DMS114 treated with DMSO at 0.1 percent for 48 hours (cell line): Measurements from ENCODE around the gene PEAK1.

Source experiments
- DNase-seq: peaks from one replicate; lab custom pipeline; 2025; ENCODE audit not compliant: unreplicated experiment; lab: John Stamatoyannopoulos, UW

PEAK1 gene

DNA sequence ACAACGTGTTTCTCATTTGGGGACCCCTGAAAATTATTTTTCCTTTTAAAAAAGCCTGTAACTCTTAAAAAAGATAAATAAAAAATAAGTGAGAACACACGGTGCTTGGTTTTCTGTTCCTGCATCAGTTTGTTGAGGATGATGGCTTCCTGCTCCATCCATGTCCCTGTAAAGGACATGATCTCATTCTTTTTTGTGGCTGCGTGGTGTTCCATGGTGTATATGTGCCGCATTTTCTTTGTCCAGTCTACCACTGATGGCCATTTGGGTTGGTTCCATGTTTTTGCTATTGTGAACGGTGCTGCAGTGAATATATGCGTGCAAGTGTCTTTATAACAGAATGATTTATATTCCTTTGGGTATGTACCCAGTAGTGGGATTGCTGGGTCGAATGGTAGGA is 351.3 kb downstream of the PEAK1 start:
- DNase-seq: no peak

DNA sequence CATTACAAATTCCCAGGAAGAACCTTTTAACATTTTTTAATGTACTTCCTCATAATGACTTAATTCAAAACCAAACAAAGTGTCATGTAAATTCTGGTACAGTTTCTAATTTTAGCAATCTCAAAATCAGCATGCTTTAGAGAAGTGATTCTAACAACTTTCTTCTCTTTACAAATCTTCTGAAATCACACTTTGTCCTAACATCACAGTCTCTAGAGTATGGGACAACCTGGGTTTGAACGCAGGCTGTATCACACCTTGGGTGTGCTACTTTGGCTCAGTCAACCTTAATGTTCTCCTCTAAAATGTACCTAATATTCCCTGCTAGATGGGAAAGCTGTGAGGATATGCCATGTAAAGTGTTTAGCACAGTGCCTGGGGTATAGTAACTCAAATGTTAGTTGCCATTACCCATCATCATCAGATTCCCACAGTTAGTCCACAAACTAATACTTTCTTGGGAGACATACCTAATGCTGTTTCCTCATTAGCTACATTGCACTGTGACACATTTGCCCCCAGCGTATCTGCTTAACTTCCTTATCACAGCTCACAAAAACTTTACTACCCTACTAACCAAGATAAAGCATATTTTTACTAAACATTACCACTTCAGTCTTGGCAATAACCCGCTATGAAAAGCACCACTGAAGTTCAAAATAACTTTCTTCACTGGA is 352.1 kb downstream of the PEAK1 start:
- no peak for DNase-seq

DNA sequence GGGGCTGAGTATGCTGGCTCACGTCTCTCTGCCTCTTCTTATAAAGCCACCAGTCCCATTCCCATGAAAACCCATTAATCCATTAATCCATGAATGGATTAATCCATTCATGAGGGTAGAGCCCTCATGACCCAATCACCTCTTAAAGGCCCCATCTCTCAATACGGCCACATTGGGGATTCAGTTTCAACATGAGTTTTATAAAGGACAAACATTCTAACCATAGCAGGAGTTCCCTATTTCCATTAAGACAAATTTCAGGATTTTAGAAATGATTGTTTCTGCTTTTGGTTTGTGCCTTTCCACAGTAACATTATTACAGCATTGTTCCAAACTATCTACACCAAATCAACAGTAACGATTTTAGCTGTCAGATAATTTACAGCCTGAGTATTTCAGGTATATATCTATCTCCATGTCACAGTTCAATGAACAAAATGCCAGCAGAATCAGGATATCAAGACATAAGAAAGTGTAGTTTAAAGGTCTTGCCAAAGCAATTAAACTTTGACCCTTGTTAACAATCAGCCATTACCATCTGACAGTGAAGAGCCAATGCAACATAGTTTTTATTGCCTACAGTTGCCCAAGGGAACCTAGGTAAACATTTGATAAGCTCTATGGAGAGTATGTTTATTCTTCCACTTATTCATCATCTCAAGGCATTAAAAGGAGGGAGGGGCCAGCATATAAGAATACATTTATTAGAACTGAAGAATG is 352.8 kb downstream of the PEAK1 start:
- no peak for DNase-seq

DNA sequence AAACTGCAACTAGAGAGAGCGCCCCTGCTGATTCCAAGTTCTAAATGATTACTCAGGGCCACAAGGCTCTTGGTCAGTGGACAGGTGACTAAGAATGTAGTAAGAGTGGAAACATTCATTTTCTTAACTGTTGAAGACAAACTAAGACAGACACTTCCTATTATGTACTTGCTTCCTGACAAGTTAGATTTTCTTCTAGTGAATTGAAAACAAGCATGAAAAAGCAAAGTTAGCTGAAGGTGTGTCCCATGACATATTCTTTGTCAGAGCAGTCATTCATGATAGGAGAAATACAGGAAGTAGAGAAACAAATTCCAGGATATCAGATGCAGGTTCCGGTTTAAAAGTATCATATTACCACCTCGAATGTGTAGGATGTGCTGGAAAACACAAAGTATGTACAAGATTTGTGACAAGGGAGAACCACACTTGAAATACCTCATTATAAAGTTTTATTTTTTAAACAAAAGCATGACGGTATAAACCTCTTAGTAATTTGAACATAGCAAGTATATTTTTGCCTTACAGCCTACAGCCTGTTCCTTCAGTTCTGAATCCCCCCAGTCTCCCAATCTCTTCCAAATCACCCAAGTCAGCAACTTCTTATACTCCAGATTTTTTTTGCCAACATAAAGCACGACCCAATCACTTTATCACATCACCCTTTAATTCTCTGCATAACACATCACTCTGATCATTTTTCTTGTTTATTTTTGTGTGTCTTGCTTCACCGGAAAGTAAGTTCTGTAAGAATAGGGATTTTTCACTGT is 355.2 kb downstream of the PEAK1 start:
- DNase-seq: no peak

DNA sequence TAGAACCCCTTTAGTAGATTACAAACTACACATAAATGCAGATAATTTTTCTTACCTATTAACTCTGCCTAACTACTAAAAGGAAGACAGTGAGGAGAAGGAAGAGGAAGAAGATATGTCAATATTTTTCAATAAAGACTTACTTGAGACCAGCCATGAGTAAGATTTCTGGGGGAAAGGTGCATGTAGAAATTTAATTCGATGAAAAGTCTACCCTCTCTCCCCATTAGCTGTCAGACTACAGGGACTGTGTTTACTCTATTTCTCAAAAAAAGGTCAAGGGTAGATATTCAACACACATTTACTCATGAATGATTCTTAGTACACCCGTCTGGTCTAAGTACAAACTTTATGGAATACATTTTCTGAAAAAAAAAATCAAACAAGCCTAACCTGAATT is 355.8 kb downstream of the PEAK1 start:
- no peak for DNase-seq

DNA sequence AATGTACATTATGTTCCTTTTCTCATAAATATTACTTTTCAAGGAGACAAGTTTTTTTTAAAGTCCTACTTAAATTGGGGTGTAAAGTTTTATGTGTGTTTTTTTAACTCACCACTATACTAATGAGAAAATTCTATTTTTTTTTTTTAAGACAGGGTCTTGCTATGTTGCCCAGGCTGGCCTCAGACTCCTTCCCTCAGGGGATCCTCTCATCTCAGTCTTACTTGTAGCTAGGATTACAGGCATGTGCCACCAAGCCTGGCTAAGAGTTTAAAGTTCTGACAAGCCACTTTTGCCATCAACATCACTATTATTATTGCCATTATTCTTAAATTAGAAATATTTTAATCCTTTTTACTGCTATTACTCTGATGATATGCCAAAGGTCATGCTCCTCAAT is 356.7 kb downstream of the PEAK1 start:
- DNase-seq: no peak

DNA sequence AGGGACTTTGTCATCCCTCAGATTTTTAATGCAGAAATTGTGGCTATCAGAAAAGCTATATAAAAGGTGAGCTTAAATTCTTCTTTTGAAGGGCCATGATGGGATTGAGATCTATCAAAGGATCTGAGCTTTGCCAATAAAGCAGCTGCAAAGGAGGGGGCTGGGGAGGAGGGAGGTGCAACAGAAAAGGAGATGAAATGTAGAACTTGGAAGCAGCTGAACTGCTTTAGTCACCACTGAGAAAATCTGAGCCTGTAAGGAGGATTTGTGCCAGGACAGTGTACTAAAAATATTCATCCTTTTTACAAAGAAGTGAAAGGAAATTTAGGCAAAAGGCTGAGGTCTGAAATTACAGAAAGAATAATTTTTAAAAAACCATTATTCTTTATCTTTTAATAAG is 359.4 kb downstream of the PEAK1 start:
- DNase-seq: no peak

DNA sequence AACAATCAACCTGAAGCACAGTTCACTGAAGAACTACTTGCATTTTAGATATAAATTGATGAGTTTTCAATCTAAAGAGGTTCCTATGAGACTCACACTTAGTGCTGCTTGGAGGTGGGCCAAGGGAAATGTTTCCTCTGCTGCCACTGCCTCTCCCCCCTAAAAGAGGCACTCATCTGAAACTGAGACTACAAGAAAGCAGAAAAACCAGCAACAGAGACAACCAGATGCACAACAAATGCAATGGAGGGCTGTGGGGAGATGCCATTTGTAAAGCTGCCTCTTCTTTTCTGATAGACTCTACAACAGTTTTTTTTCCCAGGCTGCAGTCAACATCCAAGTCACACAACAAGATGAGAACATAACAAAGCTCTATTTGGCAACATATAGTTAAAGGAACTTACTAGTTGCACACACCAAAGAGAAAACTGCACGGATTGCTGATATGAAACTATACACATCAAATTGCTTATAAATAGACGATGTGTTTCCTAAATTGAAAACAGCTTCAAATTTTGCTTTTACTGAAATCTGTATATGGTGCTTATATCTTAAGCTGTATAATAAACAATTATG is 360.0 kb downstream of the PEAK1 start:
- no peak for DNase-seq

DNA sequence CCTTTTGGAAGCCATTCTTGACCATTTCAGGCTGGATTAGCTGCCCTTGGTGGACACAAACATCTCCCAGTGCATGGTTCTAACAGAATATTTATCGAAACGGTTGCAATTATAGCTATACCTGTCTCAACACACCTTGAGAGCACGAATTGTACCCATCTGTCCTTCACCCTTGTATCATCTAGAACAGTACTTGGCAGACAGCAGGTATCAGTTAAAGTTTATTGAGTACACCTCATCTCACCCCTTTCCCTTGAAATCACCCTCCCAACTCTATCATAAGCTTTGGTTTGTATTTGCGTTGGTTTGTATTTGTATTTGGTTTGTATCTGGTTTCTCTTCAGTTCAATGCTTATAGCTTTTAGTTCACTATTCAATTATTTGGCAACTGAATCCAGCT is 361.4 kb downstream of the PEAK1 start:
- DNase-seq: no peak

DNA sequence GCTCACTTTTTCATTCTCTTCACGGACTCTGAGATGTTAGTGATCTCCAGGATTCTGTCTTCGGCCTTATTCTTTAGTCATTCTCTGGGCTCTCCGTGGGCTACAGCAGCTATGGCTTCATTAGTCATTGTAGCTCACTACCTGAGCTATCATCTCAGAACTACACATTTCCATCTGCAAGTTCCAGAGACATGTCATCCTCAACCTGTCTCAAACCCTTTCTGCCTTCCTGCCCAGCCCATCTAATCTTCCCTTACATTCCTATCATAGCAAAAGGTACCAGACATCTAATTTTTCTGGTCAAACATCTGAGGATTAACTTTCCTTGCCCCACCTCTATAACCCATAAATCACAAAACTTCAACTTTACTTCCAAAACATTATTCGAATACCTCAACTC is 362.2 kb downstream of the PEAK1 start:
- no peak for DNase-seq

DNA sequence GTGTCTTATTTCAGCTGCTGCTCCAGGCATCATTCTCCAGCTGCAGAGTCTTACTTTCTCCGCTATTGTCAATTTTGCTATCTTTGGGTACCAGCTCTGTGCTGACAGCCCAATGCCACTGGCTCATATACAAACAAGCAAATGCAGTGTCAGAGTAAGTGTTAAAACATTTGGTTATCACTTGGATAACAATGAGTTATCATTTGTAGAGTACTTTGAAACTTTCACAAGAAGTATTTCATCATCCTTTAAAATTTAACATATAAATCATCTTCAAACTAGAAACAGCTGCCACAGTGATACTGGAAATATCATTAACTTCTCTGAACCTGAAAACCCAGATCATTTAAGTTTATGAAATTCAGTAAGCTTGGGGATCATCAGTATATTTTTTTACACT is 362.8 kb downstream of the PEAK1 start:
- DNase-seq: no peak

DNA sequence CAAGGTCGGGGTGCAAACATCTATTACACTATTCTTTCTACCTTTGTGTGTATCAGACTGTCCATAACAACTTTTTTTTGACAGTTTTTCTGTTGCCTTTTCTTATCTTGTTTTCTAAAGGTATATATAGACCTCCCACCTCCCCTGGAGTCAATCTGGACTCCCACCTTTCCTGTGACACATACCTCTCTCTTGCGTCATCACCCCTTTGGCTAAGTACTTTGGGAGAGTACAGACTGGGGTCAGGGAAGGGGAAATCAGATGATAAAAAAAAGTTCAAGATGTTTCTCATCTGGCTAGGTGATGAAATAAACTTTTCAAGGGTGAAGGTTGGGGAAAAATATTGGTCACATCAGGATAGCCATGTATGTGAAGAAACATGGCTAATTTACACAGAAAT is 366.2 kb downstream of the PEAK1 start:
- DNase-seq: no peak

DNA sequence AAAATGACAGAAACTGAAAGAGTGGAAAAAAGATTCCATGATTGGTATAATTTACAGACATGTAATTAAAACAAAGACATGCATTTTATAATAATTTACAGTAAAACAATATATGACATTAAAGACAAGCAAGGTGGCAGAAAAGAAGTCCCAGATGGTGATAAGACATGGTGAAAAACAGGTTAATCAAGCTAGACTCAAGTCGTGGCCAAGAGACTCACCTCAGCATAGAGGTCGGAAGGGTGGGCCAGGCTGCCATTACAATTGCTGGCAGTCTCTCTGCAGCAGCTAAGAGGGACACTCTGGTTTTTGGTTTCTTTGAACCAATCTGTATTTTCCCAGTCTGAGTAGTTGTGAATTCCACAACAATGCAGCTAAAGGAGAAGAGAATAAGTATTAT is 367.3 kb downstream of the PEAK1 start:
- no peak for DNase-seq
